HepG2 (cell line): ENCODE measurements around the gene BPIFB2. TPM values are rescaled to one million over a fixed set of nuclear protein-coding genes. Genes with fewer than 3 reads are reported as not detected.

Source experiments
- ATAC-seq: fragments of 200-7000 bp; cut with Tn5 transposase; 3 replicates; pipeline ENCODE4 v1.9.1; 2020; ENCODE audit warnings: mild to moderate bottlenecking, moderate library complexity
- BruUV-seq: library from RNA; stranded (reverse); fragments of 400-500 nt; replicated peaks from 2 replicates; lab custom pipeline; 2021; lab: Mats Ljungman, UMichigan
- CTCF ChIA-PET: fragments of 300-600 bp; formaldehyde crosslinking; extraction: SDS; loops from one replicate; lab custom pipeline; 2021; ENCODE audit warnings: low total read pairs, inconsistent platforms, low intra/inter-chr PET ratio; lab: Yijun Ruan, JAX
- POLR2A ChIA-PET: fragments of 350-600 bp; sonication (Branson Sonifier 250); formaldehyde crosslinking; loops from one replicate; lab custom pipeline; 2020; ENCODE audit warnings: antibody characterized with exemption, inconsistent platforms; lab: Yijun Ruan, JAX
- DNase-seq: peaks from one replicate; pipeline ENCODE4 v3.0.0-alpha.2; 2015; ENCODE audit warnings: low spot score
- FAIRE-seq: peaks from 3 replicates; lab custom pipeline; 2011; peaks lifted over from hg19 to GRCh38; lab: Jason Lieb, UNC
- H2AFZ ChIP-seq: one replicate; pipeline ENCODE4 v1.6.1; 2011; ENCODE audit warnings: low read length, inconsistent platforms
- H3K27ac ChIP-seq: fragments of 300-600 bp; 3 replicates; pipeline ENCODE4 v1.8.0; 2011; ENCODE audit warnings: mixed run types, mild to moderate bottlenecking, mixed read lengths, low read length, inconsistent platforms; ENCODE audit not compliant: insufficient read depth; ENCODE audit errors: extremely low read length
- H3K27me3 ChIP-seq, 2 experiments: fragments of 200-600 bp in 1 of 2; 2 replicates in 1 of 2; 3 replicates in 1 of 2; pipeline versions ENCODE4 v1.6.0 to v1.8.0; 2011; ENCODE audit warnings: low read length in 2 of 2, mild to moderate bottlenecking in 2 of 2, moderate library complexity in 2 of 2, inconsistent platforms in 1 of 2; ENCODE audit not compliant: insufficient read depth in 2 of 2, control insufficient read depth in 1 of 2
- H3K36me3 ChIP-seq, 2 experiments: fragments of 200-600 bp in 1 of 2; replicated peaks in 1 of 2; 2 replicates in 1 of 2; 3 replicates in 1 of 2; pipeline versions ENCODE4 v1.5.1 to v1.8.0; 2011; ENCODE audit warnings: low read length in 2 of 2, inconsistent platforms in 1 of 2; ENCODE audit not compliant: insufficient read depth in 2 of 2, control insufficient read depth in 1 of 2
- H3K4me1 ChIP-seq: 2 replicates; pipeline ENCODE4 v1.5.1; 2012; ENCODE audit warnings: low read length, inconsistent platforms; ENCODE audit not compliant: insufficient read depth
- H3K4me2 ChIP-seq: 2 replicates; pipeline ENCODE4 v1.6.0; 2011; ENCODE audit warnings: low read depth, low read length, inconsistent platforms
- H3K4me3 ChIP-seq, 3 experiments: fragments of 200-600 bp in 1 of 3; sonication (generic), shearing (Covaris generic) in 1 of 3; replicated peaks in 1 of 3; 2 replicates each; pipeline ENCODE4 v1.5.1; 2011 to 2016; ENCODE audit warnings: low read length in 3 of 3, inconsistent platforms in 2 of 3, low read depth in 2 of 3, mild to moderate bottlenecking in 2 of 3, control low read depth in 1 of 3, mixed read lengths in 1 of 3; ENCODE audit not compliant: insufficient read depth in 1 of 3
- H3K79me2 ChIP-seq: one replicate; pipeline ENCODE4 v1.6.1; 2011; ENCODE audit warnings: low read length, inconsistent platforms; ENCODE audit not compliant: insufficient read depth
- H3K9ac ChIP-seq: 2 replicates; pipeline ENCODE4 v1.6.0; 2011; ENCODE audit warnings: mild to moderate bottlenecking, low read depth, low read length, inconsistent platforms; ENCODE audit not compliant: insufficient read depth
- H3K9me3 ChIP-seq: 2 replicates; pipeline ENCODE4 v1.5.1; 2012; ENCODE audit warnings: mild to moderate bottlenecking, low read length
- H4K20me1 ChIP-seq: 2 replicates; pipeline ENCODE4 v1.6.0; 2011; ENCODE audit warnings: inconsistent platforms, mild to moderate bottlenecking, low read length, moderate library complexity; ENCODE audit not compliant: insufficient read depth
- ATRX ChIP-seq: sonication (generic); formaldehyde crosslinking; IDR thresholded peaks from 2 replicates; pipeline ENCODE4 v1.4.0; 2020; ENCODE audit warnings: missing genetic modification reagents, borderline replicate concordance
- ETV5 ChIP-seq: IDR thresholded peaks from 2 replicates; pipeline ENCODE4 v1.6.1; 2018; ENCODE audit warnings: missing biosample characterization, missing genetic modification reagents, inconsistent platforms, borderline replicate concordance
- GTF3A ChIP-seq: sonication (generic); formaldehyde crosslinking; conservative IDR thresholded peaks from 2 replicates; pipeline ENCODE4 v1.4.0; 2020; ENCODE audit warnings: mild to moderate bottlenecking, missing genetic modification reagents
- HHEX ChIP-seq: IDR thresholded peaks from 2 replicates; pipeline ENCODE4 v1.6.1; 2016; ENCODE audit warnings: control low read depth
- HNRNPK ChIP-seq: fragments of 200-400 bp; formaldehyde crosslinking; IDR thresholded peaks from 2 replicates; pipeline ENCODE4 v1.6.1; 2018; ENCODE audit warnings: low read length, low read depth, moderate library complexity, mild to moderate bottlenecking; ENCODE audit not compliant: poor library complexity, severe bottlenecking
- KDM4B ChIP-seq: sonication (generic); formaldehyde crosslinking; IDR thresholded peaks from 2 replicates; pipeline ENCODE4 v1.4.0; 2020; ENCODE audit warnings: missing genetic modification reagents
- MATR3 ChIP-seq: sonication (generic); formaldehyde crosslinking; IDR thresholded peaks from 2 replicates; pipeline ENCODE4 v1.4.0; 2020; ENCODE audit warnings: missing genetic modification reagents
- MIER3 ChIP-seq: IDR thresholded peaks from 2 replicates; pipeline ENCODE4 v1.6.1; 2016; ENCODE audit warnings: missing compliant biosample characterization, borderline replicate concordance
- MTA1 ChIP-seq: sonication (generic); formaldehyde crosslinking; IDR thresholded peaks from 2 replicates; pipeline ENCODE4 v1.4.0; 2020; ENCODE audit warnings: missing genetic modification reagents, mild to moderate bottlenecking, borderline replicate concordance
- SALL2 ChIP-seq: sonication (generic); formaldehyde crosslinking; IDR thresholded peaks from 2 replicates; pipeline ENCODE4 v1.8.1; 2023; ENCODE audit warnings: mild to moderate bottlenecking, missing genetic modification reagents, inconsistent platforms
- SOX13 ChIP-seq, 3 experiments: fragments of 450-650 bp in 1 of 3; sonication (generic) in 1 of 3; formaldehyde crosslinking in 1 of 3; IDR thresholded peaks in 2 of 3; conservative IDR thresholded peaks in 1 of 3; 2 replicates each; pipeline versions ENCODE4 v1.5.0 to v1.6.1; 2016 to 2020; ENCODE audit warnings: antibody characterized with exemption in 1 of 3, mild to moderate bottlenecking in 1 of 3, missing compliant biosample characterization in 1 of 3, missing genetic modification reagents in 1 of 3, moderate library complexity in 1 of 3
- ZBTB20 ChIP-seq: sonication (generic); formaldehyde crosslinking; IDR thresholded peaks from 2 replicates; pipeline ENCODE4 v1.8.1; 2023; ENCODE audit warnings: missing genetic modification reagents, low read depth, mild to moderate bottlenecking, borderline replicate concordance
- ZNF224 ChIP-seq: sonication (generic); formaldehyde crosslinking; IDR thresholded peaks from 2 replicates; pipeline ENCODE4 v1.5.0; 2020; ENCODE audit warnings: mild to moderate bottlenecking, missing genetic modification reagents
- ZNF317 ChIP-seq: sonication (generic); formaldehyde crosslinking; IDR thresholded peaks from 2 replicates; pipeline ENCODE4 v1.5.0; 2020; ENCODE audit warnings: mild to moderate bottlenecking, missing genetic modification reagents
- ZNF570 ChIP-seq: sonication (generic); formaldehyde crosslinking; IDR thresholded peaks from 2 replicates; pipeline ENCODE4 v1.4.0; 2020; ENCODE audit warnings: mild to moderate bottlenecking, missing genetic modification reagents, borderline replicate concordance
- ZNF724P ChIP-seq: sonication (generic); formaldehyde crosslinking; IDR thresholded peaks from 2 replicates; pipeline ENCODE4 v1.8.0; 2022; ENCODE audit warnings: missing genetic modification reagents, borderline replicate concordance
- WGBS: methylation state at CpG from one replicate; pipeline ENCODE4 v1.1.6; 2017; ENCODE audit warnings: low lambda C conversion rate; 5-methylcytosine and 5-hydroxymethylcytosine counted together
- in situ Hi-C: cut with HindIII; loops from 2 replicates; pipeline ENCODE4 v1.10.0; 2017; ENCODE audit warnings: low pct_unique_long_range_greater_than_20kb; ENCODE audit not compliant: extremely low pct_ligation_motif_present
- intact Hi-C: fragments of 100-400 bp; cut with micrococcal nuclease; formaldehyde crosslinking; loops from one replicate; pipeline ENCODE4 v1.10.0; 2022; ENCODE audit not compliant: unreplicated experiment
- polyA plus RNA-seq, 8 experiments: library from polyadenylated mRNA; depleted of rRNA in 3 of 8; stranded (reverse) in 7 of 8; unstranded in 1 of 8; fragments of >200 nt; fragmentation: Illumina TruSeq in 4 of 8; extraction: Trizol in 4 of 8; gene quantifications; 2 replicates each; pipeline versions ENCODE4 v1.2.1 to v1.2.3, GENCODE V29; 2011 to 2016; ENCODE audit warnings: low read depth in 4 of 8, missing spikeins in 1 of 8, mixed read lengths in 1 of 8; ENCODE audit not compliant: insufficient read depth in 1 of 8
- total RNA-seq, 5 experiments: library from RNA; depleted of rRNA; stranded (reverse); fragments of >200 nt; fragmentation: Illumina TruSeq; extraction: Trizol; gene quantifications; 2 replicates each; pipeline ENCODE4 v1.2.3, GENCODE V29; 2016; ENCODE audit warnings: low read depth in 1 of 5
- TF ChIP-seq, protein P1 (sequence below): sonication (generic); formaldehyde crosslinking; IDR thresholded peaks from 2 replicates; pipeline ENCODE4 v1.4.0; 2020; ENCODE audit warnings: missing genetic modification reagents
- TF ChIP-seq, protein P2 (sequence below): sonication (generic); formaldehyde crosslinking; IDR thresholded peaks from 2 replicates; pipeline ENCODE4 v1.5.0; 2020; ENCODE audit warnings: missing genetic modification reagents

BPIFB2 gene
- total and polyA plus RNA-seq, 2 of the 13 experiments (the other 11 are each of a cell fraction or from before 2014, with no cell fraction given), result 54.5 to 902 TPM

DNA sequence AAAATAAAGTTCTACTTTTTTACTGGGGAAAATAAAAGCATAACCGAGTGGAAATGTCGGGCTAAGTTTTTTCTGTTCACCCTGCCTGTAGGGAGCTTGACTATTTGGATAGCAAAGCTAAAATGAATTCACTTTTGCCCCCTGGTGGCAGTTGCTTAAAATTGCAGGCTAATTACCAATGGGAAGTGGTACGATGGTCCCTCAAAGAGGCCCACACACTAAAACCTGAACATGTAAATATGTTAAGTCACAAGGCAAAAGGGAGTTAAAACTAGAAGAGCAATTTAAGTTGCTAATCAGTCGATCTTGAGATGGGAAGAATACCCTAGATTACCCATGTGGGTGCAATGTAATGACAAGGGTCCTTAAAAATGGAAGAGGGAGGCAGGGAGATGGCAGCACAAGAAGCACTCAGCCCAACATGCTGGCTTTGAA is 2.4 kb upstream of the BPIFB2 start (continued):
- TF ChIP-seq, protein P1, sequence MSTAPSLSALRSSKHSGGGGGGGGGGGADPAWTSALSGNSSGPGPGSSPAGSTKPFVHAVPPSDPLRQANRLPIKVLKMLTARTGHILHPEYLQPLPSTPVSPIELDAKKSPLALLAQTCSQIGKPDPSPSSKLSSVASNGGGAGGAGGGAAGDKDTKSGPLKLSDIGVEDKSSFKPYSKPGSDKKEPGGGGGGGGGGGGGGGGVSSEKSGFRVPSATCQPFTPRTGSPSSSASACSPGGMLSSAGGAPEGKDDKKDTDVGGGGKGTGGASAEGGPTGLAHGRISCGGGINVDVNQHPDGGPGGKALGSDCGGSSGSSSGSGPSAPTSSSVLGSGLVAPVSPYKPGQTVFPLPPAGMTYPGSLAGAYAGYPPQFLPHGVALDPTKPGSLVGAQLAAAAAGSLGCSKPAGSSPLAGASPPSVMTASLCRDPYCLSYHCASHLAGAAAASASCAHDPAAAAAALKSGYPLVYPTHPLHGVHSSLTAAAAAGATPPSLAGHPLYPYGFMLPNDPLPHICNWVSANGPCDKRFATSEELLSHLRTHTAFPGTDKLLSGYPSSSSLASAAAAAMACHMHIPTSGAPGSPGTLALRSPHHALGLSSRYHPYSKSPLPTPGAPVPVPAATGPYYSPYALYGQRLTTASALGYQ (CRISPR knock-in tag), result no peak
- TF ChIP-seq MATR3 (CRISPR knock-in tag) (no peak), ZNF724P (CRISPR knock-in tag) (0 out of 2 replicates have a peak, but pooled peaks have one; percentile 13), ZNF224 (CRISPR knock-in tag) (no peak), ATRX (CRISPR knock-in tag) (no peak), GTF3A (no peak), HNRNPK (no peak), KDM4B (CRISPR knock-in tag) (0 out of 2 replicates have a peak, but pooled peaks have one; percentile 41), MIER3 (CRISPR knock-in tag) (no peak)

DNA sequence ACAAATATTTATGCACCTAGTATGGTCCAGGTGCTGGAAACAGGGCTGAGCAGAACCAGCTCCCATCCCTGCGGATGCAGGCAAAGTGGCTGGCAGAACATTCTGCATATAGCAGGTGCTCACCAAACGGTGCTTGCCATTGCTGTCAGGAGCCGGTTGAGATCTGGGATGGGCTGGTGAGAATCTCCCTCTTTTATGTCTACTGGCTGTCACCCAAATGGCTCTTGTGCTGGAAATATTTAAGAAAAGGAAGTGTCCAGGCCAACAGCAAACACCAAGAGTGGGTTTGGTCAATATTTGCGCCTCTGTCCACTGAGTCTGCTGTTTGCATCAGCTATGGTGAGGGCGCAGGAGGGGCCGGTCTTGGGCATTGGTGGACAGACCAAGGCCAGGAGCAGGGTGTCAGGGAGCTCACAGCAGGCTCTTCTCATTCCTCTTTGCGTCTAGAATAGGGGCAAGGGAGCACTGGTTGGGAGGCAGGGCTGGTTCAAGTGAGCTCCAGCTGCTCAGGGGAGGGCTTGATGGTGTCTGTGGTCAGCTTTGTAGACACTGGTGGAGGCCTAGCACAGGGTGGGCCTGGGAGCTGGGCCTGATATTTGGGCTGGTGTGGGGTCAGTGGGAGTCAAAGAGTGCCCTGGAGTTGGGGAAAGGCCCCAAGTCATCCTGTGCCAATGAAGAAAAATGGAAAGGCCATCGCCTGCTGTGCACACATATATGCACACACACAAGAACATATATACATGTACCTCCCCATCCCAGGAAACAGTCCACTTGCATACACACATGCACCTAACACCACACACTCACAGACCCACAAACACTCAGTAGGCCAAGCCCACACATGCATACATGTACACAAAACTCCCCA is 1.4 kb upstream of the BPIFB2 start:
- ATAC-seq, result peak; percentile 38
- intact Hi-C loops, result loop anchor here (1.0 to 10.0 kb wide), 3 partner anchors 36 to 211 kb away; no protein-coding TSS in a partner anchor
- CTCF ChIA-PET, result interaction anchor here (1.3 to 2.3 kb wide), 5 partner anchors 10 to 216 kb away, joined by 3 to 11 read pairs (median 6); no protein-coding TSS in a partner anchor
- Histone ChIP-seq H3K9me3 (no peaks in the 10 kb centered on the region), H3K4me1 (peaks cover 86% of the 10 kb centered on the region), H3K4me2 (peak overlapping the region; percentile 91), H3K36me3 (peaks cover 7 to 13% of the 10 kb centered on the region in 2 experiments), H3K27me3 (peaks cover 0 to 2% of the 10 kb centered on the region in 2 experiments; a peak in 1 of 5 replicates), H3K79me2 (peaks cover 37% of the 10 kb centered on the region), H3K9ac (peak overlapping the region; percentile 87), H4K20me1 (no peaks in the 10 kb centered on the region), H3K27ac (peak overlapping the region; percentile 90), H3K4me3 (peak overlapping the region in 1 of 3 experiments; percentile 79; a peak in 2 of 6 replicates), H2AFZ (no peak overlapping the region)
- BruUV-seq, result no TSS peak
- DNase-seq, result peak; percentile 95
- peak; percentile 54 for FAIRE-seq
- 16% methylated on average over 8 of the region's 8 CpGs for WGBS
- in situ Hi-C loops, result no loop called here
- POLR2A ChIA-PET, result interaction anchor here (0.9 to 2.8 kb wide), 4 partner anchors 10 to 37 kb away, joined by 3 to 16 read pairs (median 8); no protein-coding TSS in a partner anchor
- TF ChIP-seq MTA1, result peak; percentile 96
- TF ChIP-seq SOX13 (IDR thresholded peaks at IDR 0.05), result peak; percentile 76; the same call in 1 of the 2 replicates
- TF ChIP-seq SOX13 (CRISPR knock-in tag; conservative IDR thresholded peaks at IDR 0.05 in 1 of 2, IDR thresholded peaks at IDR 0.05 in 1 of 2), result peak in 1 of 2 experiments; percentile 94; a peak in 2 of 4 replicates
- TF ChIP-seq ZBTB20 (CRISPR knock-in tag), result peak; percentile 97; the same call in 1 of the 2 replicates
- 0 out of 2 replicates have a peak, but pooled peaks have one; percentile 32 for TF ChIP-seq ZNF317 (CRISPR knock-in tag)
- TF ChIP-seq ZNF570, result 0 out of 2 replicates have a peak, but pooled peaks have one; percentile 21
- TF ChIP-seq, protein P2, sequence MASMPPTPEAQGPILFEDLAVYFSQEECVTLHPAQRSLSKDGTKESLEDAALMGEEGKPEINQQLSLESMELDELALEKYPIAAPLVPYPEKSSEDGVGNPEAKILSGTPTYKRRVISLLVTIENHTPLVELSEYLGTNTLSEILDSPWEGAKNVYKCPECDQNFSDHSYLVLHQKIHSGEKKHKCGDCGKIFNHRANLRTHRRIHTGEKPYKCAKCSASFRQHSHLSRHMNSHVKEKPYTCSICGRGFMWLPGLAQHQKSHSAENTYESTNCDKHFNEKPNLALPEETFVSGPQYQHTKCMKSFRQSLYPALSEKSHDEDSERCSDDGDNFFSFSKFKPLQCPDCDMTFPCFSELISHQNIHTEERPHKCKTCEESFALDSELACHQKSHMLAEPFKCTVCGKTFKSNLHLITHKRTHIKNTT (CRISPR knock-in tag), result no peak
- peak; percentile 68 for TF ChIP-seq HHEX (CRISPR knock-in tag)
- peak; percentile 99 for TF ChIP-seq ETV5 (CRISPR knock-in tag)
- peak; percentile 64 for TF ChIP-seq SALL2 (CRISPR knock-in tag)
